ENCODE results near the gene ZNF536. TPM values are rescaled to one million over a fixed set of nuclear protein-coding genes. Genes with fewer than 3 reads are reported as not detected.
A peak's percentile ranks its signal among the peaks of the same experiment; 100 is the strongest.

ZNF536 gene
- total RNA-seq, 1 donor from 2014 or later, result not detected

DNA sequence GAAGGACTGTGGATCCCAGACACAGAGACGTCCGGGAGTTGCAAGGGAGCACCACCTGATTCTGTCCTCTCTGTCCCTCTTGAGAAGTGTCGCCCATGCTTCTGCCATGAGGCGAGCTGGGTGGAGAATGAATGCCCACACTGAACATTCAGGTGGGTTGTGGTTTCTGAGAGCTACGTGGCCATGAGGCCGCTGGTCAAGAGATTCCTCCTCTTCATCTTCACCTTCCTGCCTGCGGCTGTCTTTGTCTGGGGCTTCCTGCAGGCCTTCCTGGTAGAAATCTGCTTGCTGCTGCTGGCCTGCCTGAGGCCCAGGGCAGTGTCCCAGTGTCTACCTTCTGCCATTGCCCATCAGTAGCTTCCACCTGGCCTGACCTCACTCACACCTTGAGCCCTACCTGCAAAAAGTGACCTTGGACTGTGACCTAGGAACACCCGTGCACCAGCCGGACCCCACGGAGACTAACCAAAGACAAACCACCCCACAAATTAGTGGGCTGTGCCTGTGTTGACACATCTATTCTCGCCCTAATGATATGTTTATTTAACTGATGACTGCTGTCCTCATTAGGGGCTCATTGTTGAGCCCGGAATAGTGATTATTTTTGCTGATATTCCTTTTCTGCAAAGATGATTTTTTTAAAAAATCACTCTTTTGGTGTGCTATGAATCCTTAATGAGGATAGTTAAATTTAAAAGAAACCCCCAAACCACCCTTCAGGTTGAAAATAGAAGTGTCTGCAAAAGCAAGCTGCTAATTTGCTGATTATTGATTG, 38.7 kb upstream of the ZNF536 start:
- DNase-seq (ENCODE audit: low read depth), result no peak
- Histone ChIP-seq H3K27me3 (ENCODE audit: control insufficient read depth, insufficient read depth, low read length) (no peaks in the 10 kb centered on the region), H3K4me3 (ENCODE audit: low read depth, low read length) (no peak overlapping the region), H3K36me3 (ENCODE audit: control insufficient read depth, insufficient read depth, low read length) (no peaks in the 10 kb centered on the region)
- FAIRE-seq, result no peak
- TF ChIP-seq, protein P1, sequence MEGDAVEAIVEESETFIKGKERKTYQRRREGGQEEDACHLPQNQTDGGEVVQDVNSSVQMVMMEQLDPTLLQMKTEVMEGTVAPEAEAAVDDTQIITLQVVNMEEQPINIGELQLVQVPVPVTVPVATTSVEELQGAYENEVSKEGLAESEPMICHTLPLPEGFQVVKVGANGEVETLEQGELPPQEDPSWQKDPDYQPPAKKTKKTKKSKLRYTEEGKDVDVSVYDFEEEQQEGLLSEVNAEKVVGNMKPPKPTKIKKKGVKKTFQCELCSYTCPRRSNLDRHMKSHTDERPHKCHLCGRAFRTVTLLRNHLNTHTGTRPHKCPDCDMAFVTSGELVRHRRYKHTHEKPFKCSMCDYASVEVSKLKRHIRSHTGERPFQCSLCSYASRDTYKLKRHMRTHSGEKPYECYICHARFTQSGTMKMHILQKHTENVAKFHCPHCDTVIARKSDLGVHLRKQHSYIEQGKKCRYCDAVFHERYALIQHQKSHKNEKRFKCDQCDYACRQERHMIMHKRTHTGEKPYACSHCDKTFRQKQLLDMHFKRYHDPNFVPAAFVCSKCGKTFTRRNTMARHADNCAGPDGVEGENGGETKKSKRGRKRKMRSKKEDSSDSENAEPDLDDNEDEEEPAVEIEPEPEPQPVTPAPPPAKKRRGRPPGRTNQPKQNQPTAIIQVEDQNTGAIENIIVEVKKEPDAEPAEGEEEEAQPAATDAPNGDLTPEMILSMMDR (IDR thresholded peaks at IDR 0.05; ENCODE audit: insufficient read depth, low read length, severe bottlenecking), result no peak

DNA sequence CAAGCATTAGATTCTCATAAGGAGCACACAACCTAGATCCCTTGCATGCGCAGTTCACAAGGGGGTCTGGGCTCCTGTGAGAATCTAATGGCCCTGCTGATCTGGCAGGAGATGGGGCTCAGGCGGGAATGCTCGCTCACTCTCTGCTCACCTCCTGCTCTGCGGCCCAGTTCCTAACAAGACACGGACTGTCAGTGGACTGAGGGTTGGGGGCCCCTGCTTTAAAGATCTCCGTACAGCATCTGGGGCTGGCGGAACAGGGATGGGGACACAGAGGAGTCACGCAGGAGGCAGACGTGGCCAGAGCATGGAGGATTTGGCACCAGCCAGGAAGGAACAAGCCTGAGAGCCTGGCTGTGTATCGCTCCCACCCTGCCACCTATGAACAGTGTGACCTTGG, 37.3 kb upstream of the ZNF536 start:
- TF ChIP-seq, protein P1 (IDR thresholded peaks at IDR 0.05; ENCODE audit: insufficient read depth, low read length, severe bottlenecking), result no peak
- Histone ChIP-seq H3K27me3 (ENCODE audit: control insufficient read depth, insufficient read depth, low read length) (no peaks in the 10 kb centered on the region), H3K4me3 (ENCODE audit: low read depth, low read length) (no peak overlapping the region), H3K36me3 (ENCODE audit: control insufficient read depth, insufficient read depth, low read length) (no peaks in the 10 kb centered on the region)
- FAIRE-seq (no peak), DNase-seq (ENCODE audit: low read depth) (no peak)

GRCh38 chr19:30335306-30335886, 36.8 kb upstream of the ZNF536 start:
- Histone ChIP-seq H3K27me3 (ENCODE audit: control insufficient read depth, insufficient read depth, low read length) (no peaks in the 10 kb centered on the region), H3K36me3 (ENCODE audit: control insufficient read depth, insufficient read depth, low read length) (no peaks in the 10 kb centered on the region), H3K4me3 (ENCODE audit: low read depth, low read length) (no peak overlapping the region)
- TF ChIP-seq, protein P1 (IDR thresholded peaks at IDR 0.05; ENCODE audit: insufficient read depth, low read length, severe bottlenecking), result no peak
- DNase-seq (ENCODE audit: low read depth) (no peak), FAIRE-seq (no peak)

DNA sequence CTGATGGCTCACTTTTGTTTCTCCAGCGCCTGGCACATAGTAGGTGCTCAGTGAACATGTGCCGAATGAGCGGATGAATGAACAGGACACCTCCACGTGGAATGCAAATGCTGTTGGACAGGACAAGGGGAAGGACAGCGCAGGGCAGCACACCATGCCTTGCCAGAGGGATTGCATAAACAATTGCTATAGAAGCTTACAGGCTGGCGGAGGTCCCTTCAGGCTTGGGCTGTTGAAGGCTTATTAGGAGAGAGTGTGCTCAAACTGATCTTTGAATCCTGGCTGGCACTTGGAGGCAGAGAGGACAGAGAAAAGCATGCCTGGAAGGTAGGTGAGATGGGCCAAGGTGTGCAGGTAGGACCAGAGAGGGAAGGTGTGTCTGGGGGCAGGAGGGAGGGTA, 35.9 kb upstream of the ZNF536 start:
- peak; percentile 7 for FAIRE-seq
- Histone ChIP-seq H3K36me3 (ENCODE audit: control insufficient read depth, insufficient read depth, low read length) (no peaks in the 10 kb centered on the region), H3K27me3 (ENCODE audit: control insufficient read depth, insufficient read depth, low read length) (no peaks in the 10 kb centered on the region)

DNA sequence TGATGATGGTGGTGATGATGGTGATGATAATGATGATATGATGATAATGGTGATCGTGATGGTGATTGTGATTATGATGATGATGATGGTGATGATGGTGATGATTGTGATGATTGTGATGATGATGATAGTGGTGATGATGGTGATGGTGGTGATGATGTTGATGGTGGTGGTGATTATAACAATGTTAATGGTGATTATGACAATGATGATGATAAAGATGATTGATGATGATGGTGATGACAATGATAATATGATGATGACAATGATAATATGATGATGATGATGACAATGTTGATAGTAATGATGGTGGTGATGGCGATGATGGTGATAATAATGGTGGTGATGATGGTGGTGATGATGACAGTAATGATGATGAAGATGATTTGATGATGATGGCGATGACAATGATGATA, 34.1 kb upstream of the ZNF536 start:
- TF ChIP-seq, protein P1 (IDR thresholded peaks at IDR 0.05; ENCODE audit: insufficient read depth, low read length, severe bottlenecking), result no peak
- Histone ChIP-seq H3K27me3 (ENCODE audit: control insufficient read depth, insufficient read depth, low read length) (no peaks in the 10 kb centered on the region), H3K36me3 (ENCODE audit: control insufficient read depth, insufficient read depth, low read length) (no peaks in the 10 kb centered on the region), H3K4me3 (ENCODE audit: low read depth, low read length) (no peak overlapping the region)
- DNase-seq (ENCODE audit: low read depth) (no peak), FAIRE-seq (no peak)

More for the DNA sequence above, 35.9 kb upstream of the ZNF536 start:
- no peak for DNase-seq (ENCODE audit: low read depth)
- TF ChIP-seq, protein P1 (IDR thresholded peaks at IDR 0.05; ENCODE audit: insufficient read depth, low read length, severe bottlenecking), result no peak
- H3K4me3 ChIP-seq (ENCODE audit: low read depth, low read length), result no peak overlapping the region

Measured in bronchial epithelial cell (primary cell).